Gastroesophageal sphincter (tissue), 3 donors: ENCODE results near the gene THEM4.

Experiments used
- EP300 ChIP-seq: sonication (generic); formaldehyde crosslinking; IDR thresholded peaks from one replicate; pipeline ENCODE4 v1.6.1; 2017; ENCODE audit warnings: antibody characterized with exemption, mild to moderate bottlenecking
- POLR2A ChIP-seq, 2 donors: fragments of 450-650 bp; IDR thresholded peaks; one replicate each; pipeline ENCODE4 v1.6.1; 2017; ENCODE audit warnings: antibody characterized with exemption in 2 of 2, mild to moderate bottlenecking in 2 of 2, moderate library complexity in 1 of 2
- POLR2AphosphoS5 ChIP-seq: sonication (generic); formaldehyde crosslinking; IDR thresholded peaks from one replicate; pipeline ENCODE4 v1.6.1; 2017; ENCODE audit warnings: antibody characterized with exemption
- TF ChIP-seq, protein P1 (sequence below), 4 experiments: fragments of 200-600 bp in 2 of 4; fragments of 450-650 bp in 2 of 4; sonication (generic) in 1 of 4; IDR thresholded peaks; one replicate each; pipeline ENCODE4 v1.5.1; 2017 to 2019; ENCODE audit warnings: antibody characterized with exemption in 4 of 4, mild to moderate bottlenecking in 2 of 4, moderate library complexity in 2 of 4

GRCh38 chr1:151858030-151858746 is 51.1 kb downstream of the THEM4 start:
- TF ChIP-seq, protein P1, sequence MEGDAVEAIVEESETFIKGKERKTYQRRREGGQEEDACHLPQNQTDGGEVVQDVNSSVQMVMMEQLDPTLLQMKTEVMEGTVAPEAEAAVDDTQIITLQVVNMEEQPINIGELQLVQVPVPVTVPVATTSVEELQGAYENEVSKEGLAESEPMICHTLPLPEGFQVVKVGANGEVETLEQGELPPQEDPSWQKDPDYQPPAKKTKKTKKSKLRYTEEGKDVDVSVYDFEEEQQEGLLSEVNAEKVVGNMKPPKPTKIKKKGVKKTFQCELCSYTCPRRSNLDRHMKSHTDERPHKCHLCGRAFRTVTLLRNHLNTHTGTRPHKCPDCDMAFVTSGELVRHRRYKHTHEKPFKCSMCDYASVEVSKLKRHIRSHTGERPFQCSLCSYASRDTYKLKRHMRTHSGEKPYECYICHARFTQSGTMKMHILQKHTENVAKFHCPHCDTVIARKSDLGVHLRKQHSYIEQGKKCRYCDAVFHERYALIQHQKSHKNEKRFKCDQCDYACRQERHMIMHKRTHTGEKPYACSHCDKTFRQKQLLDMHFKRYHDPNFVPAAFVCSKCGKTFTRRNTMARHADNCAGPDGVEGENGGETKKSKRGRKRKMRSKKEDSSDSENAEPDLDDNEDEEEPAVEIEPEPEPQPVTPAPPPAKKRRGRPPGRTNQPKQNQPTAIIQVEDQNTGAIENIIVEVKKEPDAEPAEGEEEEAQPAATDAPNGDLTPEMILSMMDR (IDR thresholded peaks at IDR 0.05): no peak
- no peak for TF ChIP-seq POLR2AphosphoS5
- no peak for TF ChIP-seq POLR2A (IDR thresholded peaks at IDR 0.05)
- TF ChIP-seq EP300: no peak
